Measurements from ENCODE around the gene LENG9.

Gene LENG9

GRCh38 chr19:54420068-54420382 lies 43.6 kb downstream of the LENG9 start:
- DNase-seq, result no peak

GRCh38 chr19:54418930-54419800 lies 44.4 kb downstream of the LENG9 start:
- no peak for DNase-seq

GRCh38 chr19:54418030-54418929 lies 45.3 kb downstream of the LENG9 start:
- DNase-seq, result no peak

- no peak for DNase-seq
These were observed 46.7 kb downstream of the LENG9 start for GRCh38 chr19:54416695-54417491.

- no peak for DNase-seq
These were observed 47.5 kb downstream of the LENG9 start for GRCh38 chr19:54415901-54416673.

GRCh38 chr19:54415208-54415900 lies 48.2 kb downstream of the LENG9 start, which contains the start of gene TTYH1:
Gene TTYH1, plus strand, starts transcription at chr19:54415464. Its CDS starts 89 bp downstream, at chr19:54415553.
- no peak for DNase-seq

- no peak for DNase-seq
These were observed 49.4 kb downstream of the LENG9 start for GRCh38 chr19:54414156-54414555.

- no peak for DNase-seq
These were observed 50.7 kb downstream of the LENG9 start for GRCh38 chr19:54412877-54413276.

Measured in SHP77 (cell line).